Measurements from ENCODE around the gene ATP8B1. TPM values are rescaled to one million over a fixed set of nuclear protein-coding genes. Genes with fewer than 3 reads are reported as not detected.

ATP8B1 gene
- total RNA-seq, 1 donor from 2014 or later: 66.7 TPM

DNA sequence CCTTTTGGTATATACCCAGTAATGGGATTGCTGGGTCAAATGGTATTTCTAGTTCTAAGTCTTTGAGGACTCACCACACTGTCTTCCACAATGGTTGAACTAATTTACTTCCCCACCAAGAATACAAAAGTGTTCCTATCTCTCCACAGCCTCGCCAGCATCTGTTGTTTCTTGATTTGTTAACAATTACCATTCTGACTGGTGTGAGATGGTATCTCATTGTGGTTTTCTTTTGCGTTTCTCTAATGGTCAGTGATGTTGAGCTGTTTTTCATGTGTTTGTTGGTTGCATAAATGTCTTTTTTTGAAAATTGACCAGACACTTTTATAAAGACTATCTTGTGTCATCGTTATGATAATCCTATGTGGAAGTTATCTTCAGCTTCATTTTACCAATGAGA is 16.0 kb upstream of the ATP8B1 start:
- Mint-ChIP-seq H3K27ac (ENCODE audit: unreplicated experiment) (peak overlapping the region; percentile 92), H3K4me1 (ENCODE audit: unreplicated experiment) (peaks cover 17% of the 10 kb centered on the region)
- DNase-seq (ENCODE audit: low spot score): no peak

DNA sequence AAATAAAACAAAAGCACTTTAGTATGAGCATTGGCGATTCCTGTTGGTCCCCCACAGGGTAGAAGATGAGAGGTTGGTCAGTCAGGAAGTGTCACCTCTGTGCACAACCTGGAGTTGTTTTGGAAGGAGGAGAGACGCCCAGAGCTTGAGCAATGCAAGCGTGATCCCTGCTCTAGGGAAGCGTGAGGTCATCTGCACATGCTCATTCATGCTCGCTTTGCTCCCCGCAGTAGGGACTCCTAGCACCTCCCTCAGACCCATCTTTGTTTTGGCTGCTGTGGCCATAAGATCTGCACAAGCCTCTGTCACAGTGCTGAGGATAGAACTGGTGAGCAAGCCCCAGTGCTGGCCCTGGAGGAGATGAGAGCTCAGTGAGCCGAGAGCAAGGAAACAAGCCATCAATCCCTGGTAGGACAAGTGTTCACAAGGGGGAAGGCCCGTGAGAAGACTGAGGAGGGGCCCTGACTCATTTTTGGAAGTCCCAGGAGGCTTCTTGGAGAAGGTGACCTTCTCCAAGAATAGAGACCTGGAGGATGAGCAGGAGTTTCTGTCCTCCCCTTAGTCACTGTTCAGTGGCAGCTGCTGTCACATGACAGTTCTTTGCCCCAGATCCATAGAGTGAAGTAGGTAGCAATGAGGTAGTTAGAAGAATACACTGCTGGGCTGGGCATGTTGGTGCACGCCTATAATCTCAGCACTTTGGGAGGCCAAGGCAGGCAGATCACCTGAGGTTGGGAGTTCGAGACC is 13.3 kb upstream of the ATP8B1 start:
- DNase-seq (ENCODE audit: low spot score): no peak
- H3K4me3 Mint-ChIP-seq (ENCODE audit: unreplicated experiment): no peak overlapping the region
- no peaks in the 10 kb centered on the region for H3K36me3 Mint-ChIP-seq (ENCODE audit: low read depth, unreplicated experiment)
- H3K4me1 Mint-ChIP-seq (ENCODE audit: unreplicated experiment): peaks cover 10% of the 10 kb centered on the region
- H3K27ac Mint-ChIP-seq (ENCODE audit: unreplicated experiment): no peak overlapping the region
- TF ChIP-seq, protein P1, sequence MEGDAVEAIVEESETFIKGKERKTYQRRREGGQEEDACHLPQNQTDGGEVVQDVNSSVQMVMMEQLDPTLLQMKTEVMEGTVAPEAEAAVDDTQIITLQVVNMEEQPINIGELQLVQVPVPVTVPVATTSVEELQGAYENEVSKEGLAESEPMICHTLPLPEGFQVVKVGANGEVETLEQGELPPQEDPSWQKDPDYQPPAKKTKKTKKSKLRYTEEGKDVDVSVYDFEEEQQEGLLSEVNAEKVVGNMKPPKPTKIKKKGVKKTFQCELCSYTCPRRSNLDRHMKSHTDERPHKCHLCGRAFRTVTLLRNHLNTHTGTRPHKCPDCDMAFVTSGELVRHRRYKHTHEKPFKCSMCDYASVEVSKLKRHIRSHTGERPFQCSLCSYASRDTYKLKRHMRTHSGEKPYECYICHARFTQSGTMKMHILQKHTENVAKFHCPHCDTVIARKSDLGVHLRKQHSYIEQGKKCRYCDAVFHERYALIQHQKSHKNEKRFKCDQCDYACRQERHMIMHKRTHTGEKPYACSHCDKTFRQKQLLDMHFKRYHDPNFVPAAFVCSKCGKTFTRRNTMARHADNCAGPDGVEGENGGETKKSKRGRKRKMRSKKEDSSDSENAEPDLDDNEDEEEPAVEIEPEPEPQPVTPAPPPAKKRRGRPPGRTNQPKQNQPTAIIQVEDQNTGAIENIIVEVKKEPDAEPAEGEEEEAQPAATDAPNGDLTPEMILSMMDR (IDR thresholded peaks at IDR 0.05; ENCODE audit: unreplicated experiment): no peak
- H3K27me3 Mint-ChIP-seq (ENCODE audit: unreplicated experiment): peaks cover 5% of the 10 kb centered on the region
- no peaks in the 10 kb centered on the region for H3K9me3 Mint-ChIP-seq (ENCODE audit: unreplicated experiment)

More for the DNA sequence above, 16.0 kb upstream of the ATP8B1 start:
- Mint-ChIP-seq H3K27me3 (ENCODE audit: unreplicated experiment) (peaks cover 5% of the 10 kb centered on the region), H3K9me3 (ENCODE audit: unreplicated experiment) (no peaks in the 10 kb centered on the region), H3K36me3 (ENCODE audit: low read depth, unreplicated experiment) (no peaks in the 10 kb centered on the region), H3K4me3 (ENCODE audit: unreplicated experiment) (no peak overlapping the region)
- TF ChIP-seq, protein P1 (IDR thresholded peaks at IDR 0.05; ENCODE audit: unreplicated experiment): no peak

DNA sequence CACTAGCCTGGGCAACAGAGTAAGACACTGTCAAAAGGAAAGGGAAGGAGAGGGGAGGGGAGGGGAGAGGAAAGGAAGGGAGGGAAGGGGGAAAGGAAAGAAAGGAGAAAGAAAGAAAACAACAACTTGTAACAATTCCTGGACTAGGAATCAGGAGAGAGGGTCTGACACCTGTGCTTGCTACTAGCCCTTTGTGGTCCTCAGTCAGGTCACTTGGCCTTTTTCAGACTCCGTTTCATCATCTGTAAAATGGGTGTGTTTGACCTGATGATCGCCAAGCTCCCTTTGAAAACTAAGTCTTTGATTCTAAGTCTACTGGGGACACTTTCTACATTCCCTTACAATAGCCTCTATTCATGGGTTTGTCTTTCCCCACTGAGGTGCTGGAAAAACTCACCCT is 11.4 kb upstream of the ATP8B1 start:
- no peak overlapping the region for H3K27ac Mint-ChIP-seq (ENCODE audit: unreplicated experiment)
- peaks cover 1% of the 10 kb centered on the region for H3K4me1 Mint-ChIP-seq (ENCODE audit: unreplicated experiment)
- no peak for DNase-seq (ENCODE audit: low spot score)
- H3K9me3 Mint-ChIP-seq (ENCODE audit: unreplicated experiment): no peaks in the 10 kb centered on the region
- H3K27me3 Mint-ChIP-seq (ENCODE audit: unreplicated experiment): peaks cover 2% of the 10 kb centered on the region
- TF ChIP-seq, protein P1 (IDR thresholded peaks at IDR 0.05; ENCODE audit: unreplicated experiment): no peak
- H3K4me3 Mint-ChIP-seq (ENCODE audit: unreplicated experiment): no peak overlapping the region
- no peaks in the 10 kb centered on the region for H3K36me3 Mint-ChIP-seq (ENCODE audit: low read depth, unreplicated experiment)

DNA sequence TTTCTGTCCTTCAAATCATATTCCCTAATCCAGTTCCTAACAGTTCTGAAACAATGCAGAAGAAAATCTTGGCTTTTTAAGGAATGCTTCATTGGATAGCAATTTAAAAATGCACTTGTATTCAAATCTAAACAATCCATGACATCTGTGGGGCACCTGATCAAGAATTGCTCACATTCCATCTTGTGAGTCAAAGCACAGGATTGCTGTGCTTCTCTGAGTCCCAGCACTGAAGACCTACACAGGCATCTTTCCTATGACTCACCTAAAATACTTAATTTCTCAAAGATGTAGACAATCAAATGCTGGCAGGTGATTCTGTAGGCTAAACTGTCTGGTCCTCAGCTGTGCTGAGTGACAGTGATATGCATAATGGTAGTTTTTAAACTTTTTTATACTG is 10.1 kb upstream of the ATP8B1 start:
- Mint-ChIP-seq H3K36me3 (ENCODE audit: low read depth, unreplicated experiment) (no peaks in the 10 kb centered on the region), H3K9me3 (ENCODE audit: unreplicated experiment) (no peaks in the 10 kb centered on the region), H3K27ac (ENCODE audit: unreplicated experiment) (no peak overlapping the region), H3K4me3 (ENCODE audit: unreplicated experiment) (no peak overlapping the region), H3K4me1 (ENCODE audit: unreplicated experiment) (peaks cover 4% of the 10 kb centered on the region), H3K27me3 (ENCODE audit: unreplicated experiment) (peaks cover 2% of the 10 kb centered on the region)
- DNase-seq (ENCODE audit: low spot score): no peak
- TF ChIP-seq, protein P1 (IDR thresholded peaks at IDR 0.05; ENCODE audit: unreplicated experiment): no peak

DNA sequence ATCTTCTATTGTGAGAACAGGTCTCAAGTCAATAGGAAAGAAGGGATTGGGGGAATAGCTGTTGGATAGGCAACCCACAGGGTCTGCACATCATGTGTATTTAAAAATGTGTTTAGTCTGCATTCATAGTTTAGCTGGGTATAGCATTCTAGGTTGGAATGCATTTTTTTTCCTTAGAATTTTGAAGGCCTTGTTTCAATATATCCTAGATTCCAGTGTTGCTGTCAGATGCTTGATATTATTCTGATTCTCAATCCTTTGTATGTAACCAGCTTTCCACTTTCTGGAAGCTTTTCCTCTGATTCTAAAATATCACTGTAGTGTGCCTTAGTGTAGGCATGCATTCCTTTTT is 9.0 kb upstream of the ATP8B1 start:
- DNase-seq (ENCODE audit: low spot score): no peak
- Mint-ChIP-seq H3K4me1 (ENCODE audit: unreplicated experiment) (peaks cover 5% of the 10 kb centered on the region), H3K4me3 (ENCODE audit: unreplicated experiment) (no peak overlapping the region), H3K36me3 (ENCODE audit: low read depth, unreplicated experiment) (no peaks in the 10 kb centered on the region), H3K27ac (ENCODE audit: unreplicated experiment) (no peak overlapping the region), H3K27me3 (ENCODE audit: unreplicated experiment) (peaks cover 2% of the 10 kb centered on the region), H3K9me3 (ENCODE audit: unreplicated experiment) (no peaks in the 10 kb centered on the region)
- TF ChIP-seq, protein P1 (IDR thresholded peaks at IDR 0.05; ENCODE audit: unreplicated experiment): no peak
